IPS DF 19.7 (cell line): Measurements from ENCODE around the gene RBM47.

Experiments used
- DNase-seq: peaks from one replicate; pipeline ENCODE4 v3.0.0-alpha.2; 2013; ENCODE audit warnings: low read depth, low spot score

The RBM47 gene

DNA sequence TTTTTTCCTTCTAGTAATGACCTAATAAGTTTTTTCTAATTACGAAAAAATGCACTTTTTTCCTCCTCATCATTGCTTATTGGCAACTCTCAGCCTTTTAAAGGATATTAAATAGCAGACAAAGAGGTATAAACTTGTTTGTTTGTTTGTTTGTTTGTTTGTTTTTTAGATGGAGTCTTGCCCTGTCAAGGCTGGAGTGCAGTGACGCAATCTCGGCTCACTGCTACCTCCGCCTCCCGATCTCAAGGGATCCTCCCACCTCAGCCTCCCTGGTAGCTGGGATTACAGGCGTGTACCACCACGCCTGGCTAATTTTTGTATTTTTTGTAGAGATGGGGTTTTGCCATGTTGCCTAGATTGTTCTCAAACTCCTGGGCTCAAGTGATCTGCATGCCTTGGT is 6.0 kb downstream of the RBM47 start:
- no peak for DNase-seq

DNA sequence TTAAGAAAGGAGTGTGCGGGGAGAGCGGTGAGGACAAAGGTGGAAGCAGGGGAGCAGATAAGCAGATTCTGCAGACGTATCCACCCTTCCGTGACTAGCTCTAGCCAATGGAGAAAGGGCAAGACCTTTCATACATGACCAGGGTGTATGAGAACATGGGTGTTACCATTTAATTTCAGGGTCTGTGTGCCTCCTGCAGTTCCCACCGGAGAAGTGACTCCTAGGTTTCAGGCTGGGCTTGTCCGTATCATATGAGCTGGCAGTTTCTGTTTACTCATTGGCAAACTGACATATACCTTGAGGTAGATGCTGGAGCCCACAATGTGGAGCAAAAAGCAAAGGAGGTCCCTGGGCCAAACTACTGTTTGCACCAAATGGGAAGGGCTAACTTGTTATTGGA is 6.8 kb downstream of the RBM47 start:
- DNase-seq = no peak

DNA sequence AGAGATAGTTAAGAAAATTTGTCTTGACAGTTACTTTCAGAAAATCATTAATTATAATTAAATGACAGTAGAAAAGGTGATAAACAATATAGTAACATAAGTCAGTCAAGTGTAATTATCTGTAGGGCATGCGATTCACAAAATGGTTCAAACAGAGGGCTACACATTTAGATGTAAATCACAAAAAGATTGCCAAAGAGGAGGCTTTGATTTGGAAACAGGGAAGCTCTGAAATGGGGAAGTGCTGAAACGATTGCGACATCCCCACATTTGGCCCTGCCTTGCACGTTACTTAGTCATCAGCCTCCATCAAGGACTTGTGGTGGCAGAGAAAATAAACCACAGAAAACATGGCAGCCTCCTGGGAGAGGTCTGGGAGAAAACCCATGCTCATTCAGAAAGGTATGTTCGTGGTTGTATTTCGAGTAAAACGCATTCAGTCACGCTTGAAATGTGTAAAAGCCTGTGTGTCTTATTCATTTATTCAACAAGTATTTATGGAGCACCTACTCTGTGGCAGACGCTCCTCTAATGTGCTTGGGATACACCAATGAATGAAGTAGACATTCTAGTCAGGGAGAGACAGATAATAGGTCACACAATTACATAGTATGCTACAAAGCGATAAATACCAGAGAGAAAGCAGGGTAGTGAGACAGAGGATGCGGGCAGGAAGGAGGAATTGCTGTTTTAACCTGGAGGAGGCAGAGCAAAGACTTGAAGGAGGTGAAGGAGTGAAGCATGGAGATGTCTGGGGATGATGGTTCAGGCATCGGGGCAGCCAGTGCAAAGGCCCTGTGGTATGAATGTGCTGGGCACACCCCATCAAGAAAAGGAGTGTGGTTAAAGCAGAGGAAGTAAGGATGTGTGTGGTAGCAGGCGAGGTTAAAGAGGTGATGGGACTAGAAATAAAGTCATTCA is 7.8 kb downstream of the RBM47 start:
- no peak for DNase-seq

DNA sequence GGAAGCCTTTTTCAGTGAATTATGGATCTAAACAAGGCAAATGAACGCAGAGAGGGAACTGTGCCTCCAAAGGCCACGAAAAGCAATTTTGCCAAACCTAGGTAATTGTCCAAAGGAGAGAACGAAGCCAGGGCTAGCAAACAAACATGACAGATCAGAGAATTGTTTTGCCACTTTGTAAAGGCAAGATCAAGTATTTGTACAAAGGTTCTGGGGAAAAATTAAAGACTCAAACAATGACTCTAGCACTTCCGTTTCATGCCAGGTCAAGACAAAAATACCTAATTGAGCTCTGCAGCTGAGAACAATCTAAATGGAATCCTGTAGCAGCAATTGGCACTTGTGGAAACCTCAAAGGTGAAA is 8.5 kb downstream of the RBM47 start:
- DNase-seq = no peak

DNA sequence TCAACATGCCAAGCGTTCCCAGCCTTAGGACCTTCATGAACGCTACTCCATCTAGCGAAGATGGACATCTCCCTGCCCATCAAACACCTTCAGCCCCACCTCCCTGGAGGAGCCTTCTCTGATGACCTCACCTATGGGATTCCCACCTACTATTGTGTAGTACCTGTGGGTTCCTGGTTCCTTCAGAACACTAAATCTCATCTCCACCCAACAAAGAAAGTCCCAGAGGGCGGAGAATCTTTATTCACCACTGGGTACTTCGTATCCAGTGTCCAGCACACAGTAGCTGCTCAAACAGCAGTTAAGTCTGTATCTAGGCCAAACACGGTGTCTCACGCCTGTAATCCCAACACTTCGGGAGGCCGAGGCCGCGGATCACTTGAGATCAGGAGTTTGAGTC is 10.1 kb downstream of the RBM47 start:
- no peak for DNase-seq

DNA sequence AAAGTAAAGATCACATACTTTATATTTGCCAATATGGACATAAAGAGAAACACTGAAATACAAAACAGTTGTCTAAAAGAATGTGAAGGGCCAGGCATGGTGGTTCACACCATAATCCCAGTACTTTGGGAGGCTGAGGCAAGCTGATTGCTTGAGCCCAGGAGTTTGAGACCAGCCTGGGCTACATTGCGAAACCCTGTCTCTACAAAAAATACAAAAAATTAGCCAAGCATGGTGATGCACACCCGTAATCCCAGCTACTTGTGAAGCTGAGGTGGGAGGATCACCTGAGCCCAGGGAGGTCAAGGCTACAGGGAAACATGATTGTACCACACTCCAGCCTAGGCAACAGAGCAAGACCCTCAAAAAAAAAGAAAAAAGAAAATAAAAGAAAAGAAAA is 11.8 kb downstream of the RBM47 start:
- no peak for DNase-seq

DNA sequence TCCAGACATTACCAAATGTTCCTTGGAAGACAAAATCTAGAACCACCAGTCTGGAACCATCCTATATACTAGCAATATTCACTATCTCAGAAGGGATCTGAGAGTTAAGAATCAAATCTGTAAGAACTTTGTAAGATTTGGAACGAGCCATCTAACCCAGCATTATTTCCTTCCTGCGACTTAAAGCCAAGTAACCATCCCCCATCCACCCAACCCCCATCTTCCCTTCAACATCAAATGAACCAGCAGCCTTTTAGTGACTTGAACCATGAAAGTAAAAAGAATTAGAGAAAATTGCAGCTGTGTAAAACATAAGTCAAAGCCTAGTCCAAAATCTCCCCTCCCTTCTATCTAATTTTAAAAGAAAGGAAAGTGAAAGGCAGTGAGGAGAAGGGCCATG is 15.6 kb downstream of the RBM47 start:
- DNase-seq = no peak

DNA sequence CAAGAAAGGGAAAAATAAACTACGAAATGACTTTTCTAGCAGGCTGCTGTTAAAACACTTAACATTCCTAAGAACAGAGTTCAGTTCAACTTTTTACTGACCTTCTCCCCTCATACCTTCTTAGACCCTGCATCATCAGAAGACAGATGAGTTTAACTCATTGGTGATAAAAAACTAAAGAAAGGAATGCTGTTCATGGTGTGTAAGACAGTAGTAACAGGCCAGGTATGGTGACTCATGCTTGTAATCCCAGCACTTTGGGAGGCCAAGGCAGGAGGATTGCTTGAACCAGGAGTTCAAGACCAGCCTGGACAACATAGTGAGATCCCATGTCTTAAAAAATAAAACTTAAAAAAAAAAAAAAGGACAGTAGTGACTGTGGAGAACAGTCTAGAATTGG is 16.2 kb downstream of the RBM47 start:
- no peak for DNase-seq

DNA sequence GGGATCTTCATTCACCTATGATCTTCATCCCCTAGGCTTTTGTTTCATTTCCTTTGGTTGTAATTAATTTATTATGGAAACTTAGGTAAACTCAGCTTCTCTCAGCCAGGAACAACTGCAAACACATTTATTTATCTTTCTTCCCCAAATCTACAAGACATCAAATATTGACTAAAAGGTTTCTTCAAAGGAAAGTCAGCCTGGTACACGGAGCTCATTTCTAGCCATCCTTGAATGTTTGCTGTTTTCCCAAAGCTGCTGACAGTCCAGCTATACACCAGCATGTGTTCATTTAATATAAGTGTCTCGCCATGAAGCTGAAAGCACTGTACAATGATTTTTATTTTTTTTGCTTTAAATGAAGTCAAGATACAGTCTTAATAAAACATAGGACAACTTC is 16.8 kb downstream of the RBM47 start:
- DNase-seq = no peak

DNA sequence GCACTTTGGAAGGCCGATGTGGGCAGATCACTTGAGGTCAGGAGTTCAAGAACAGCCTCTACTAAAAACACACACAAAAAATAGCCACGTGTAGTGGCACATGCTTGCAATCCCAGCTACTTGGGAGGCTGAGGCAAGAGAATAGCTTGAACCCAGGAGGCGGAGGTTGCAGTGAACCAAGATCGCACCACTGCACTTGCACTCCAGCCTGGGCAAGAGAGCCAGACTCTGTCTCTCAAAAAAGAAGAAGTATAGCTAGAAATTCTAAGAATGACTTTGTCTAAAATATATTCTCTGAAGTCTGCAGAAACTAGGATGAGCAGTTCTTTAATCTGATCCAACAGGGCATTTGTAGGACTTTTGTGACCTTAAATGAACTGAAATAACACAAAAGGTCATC is 17.4 kb downstream of the RBM47 start:
- DNase-seq = no peak

DNA sequence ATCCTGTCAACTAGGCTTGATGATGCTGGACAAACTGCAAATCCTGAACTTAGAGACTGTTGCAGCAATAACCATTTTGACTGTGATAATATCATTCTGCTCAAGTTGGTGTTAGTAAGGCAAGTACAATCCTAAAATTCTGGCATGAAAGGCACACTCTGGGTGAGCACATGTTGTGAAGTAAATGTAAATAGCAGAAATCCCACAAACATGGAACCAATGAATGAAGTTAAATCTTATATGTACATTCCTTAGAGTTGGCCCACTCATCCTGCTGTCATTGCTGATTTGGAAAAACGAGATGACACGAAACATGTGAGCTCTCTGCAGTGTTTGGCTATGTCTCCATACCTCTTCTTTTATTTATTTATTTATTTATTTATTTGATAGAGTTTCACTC is 21.0 kb downstream of the RBM47 start:
- no peak for DNase-seq

DNA sequence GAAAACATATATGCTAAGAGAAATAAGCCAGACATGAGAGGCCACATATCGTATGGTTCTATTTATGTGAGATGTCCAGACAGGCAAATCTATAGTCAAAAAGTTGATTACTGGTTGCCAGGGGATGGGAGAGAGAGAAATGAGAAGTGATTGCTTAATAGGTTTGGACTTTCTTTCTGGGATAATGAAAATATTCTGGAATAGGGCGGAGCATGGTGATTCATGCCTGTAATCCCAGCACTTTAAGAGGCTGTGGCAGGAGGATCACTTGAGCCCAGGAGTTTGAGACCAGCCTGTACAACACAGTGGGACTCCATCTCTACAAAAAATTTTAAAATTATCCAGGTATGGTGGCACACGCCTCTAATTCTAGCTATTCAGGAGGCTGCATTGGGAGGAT is 22.4 kb downstream of the RBM47 start:
- DNase-seq = no peak

DNA sequence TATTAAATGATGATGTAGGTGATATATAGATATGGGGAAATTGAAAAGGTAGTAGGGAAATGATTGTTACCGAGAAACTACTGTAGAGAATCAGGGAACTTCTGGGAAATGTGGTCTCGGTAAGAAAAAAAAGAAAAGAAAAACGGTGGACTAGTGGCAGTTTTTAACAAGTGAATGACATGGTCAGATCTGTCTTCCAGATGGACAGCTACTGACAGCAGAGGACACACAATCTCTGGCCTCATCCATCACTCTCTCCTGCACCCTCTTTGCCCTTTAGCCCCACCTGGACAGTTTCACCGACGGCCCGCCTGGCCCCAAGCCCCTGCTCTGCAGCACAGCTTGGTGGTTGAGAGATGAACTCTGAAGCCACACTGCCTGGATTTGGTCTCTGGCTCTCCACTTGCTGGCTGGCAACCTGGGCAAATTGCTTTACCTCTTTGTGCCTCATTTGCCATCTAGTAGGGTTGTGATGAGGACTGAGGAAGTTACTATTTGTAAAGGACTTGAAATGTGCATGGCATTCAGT is 23.4 kb downstream of the RBM47 start:
- DNase-seq = no peak

DNA sequence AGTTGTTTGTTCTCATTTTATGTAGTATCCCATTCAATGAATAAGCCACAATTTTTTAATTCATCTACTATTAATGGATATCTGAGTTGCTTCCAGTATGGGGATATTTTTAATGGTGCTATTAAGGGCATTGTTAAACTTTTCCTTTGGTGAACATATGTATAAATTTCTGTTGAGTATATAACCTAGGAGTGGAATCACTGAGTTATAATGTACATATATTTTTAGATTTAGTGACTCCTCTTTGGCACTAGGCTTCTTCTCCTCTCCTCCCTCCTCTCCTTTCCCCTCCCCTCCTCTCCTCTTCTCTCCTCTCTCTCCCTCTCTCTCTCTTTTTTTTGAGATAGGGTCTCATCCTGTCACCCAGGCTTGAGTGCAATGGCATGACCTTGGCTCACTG is 26.4 kb downstream of the RBM47 start:
- DNase-seq = no peak

DNA sequence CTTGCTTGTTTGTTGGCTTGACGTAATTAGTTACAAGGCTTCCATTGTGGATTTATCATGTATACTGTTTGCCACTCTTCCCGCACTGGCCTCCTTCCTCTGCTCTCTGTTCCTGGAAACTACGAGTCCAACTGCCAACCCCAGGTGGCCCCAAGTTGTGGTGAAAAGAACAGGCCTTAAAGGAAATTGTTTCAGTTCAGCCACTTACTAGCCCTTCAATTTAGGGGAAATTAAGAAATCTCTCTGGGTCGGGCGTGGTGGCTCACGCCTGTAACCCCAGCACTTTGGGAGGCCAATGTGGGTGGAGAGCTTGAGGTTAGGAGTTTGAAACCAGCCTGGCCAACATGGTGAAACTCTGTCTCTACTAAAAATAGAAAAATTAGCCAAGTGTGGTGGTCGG is 28.0 kb downstream of the RBM47 start:
- DNase-seq = no peak

DNA sequence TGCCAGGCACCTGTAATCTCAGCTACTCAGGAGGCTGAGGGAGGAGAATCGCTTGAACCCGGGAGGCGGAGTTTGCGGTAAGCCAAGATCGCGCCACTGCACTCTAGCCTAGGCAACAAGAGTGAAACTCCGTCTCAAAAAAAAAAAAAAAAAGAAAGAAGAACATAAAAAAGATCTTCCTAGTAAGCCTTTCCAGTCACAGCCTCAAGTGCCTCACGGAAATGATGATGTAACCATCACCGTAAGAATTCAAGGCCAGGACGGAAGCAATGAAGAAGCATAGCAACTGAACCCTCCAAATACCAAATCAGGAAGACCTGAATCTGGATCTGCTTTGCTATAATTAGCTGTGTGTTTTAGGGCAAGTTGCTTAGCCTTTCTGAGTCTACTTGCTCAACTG is 28.8 kb downstream of the RBM47 start:
- DNase-seq = no peak

DNA sequence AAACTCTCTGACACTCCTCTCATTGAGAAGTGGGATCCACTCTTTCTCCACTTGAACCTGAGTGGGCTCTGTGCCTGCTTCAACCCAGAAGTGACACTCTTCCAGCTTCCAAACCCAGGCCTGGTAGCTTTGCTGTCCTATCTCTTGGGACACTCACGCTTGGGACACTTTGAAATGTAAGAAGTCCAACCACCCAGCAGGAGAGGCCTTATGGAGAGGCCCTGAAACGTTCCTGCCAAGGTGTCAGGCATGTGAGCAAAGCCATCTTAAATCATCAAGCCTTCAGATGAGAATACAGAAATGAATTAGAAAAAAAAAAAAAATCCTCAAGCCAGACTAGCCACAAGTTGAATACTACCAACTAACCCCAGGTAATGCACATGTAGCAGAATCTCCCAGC is 30.2 kb downstream of the RBM47 start:
- no peak for DNase-seq

DNA sequence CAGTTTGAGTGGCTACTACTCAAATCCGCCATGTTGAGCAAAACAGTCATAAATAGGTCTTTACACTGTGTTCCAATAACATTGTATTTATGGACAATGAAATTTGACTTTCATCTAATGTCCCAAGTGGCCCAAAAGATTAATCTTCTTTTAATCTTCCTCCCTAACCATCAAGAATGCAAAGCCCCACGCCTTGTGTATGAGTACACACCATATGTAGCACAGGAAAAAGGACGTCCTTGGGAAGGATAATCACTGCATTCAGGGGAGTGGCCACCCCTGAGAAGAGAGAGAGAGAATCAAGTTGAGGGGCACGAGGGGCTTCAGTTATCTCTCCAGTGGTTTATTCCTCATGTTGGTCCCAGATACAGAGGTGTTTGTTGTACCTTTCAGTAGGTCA is 33.1 kb downstream of the RBM47 start:
- DNase-seq = no peak

DNA sequence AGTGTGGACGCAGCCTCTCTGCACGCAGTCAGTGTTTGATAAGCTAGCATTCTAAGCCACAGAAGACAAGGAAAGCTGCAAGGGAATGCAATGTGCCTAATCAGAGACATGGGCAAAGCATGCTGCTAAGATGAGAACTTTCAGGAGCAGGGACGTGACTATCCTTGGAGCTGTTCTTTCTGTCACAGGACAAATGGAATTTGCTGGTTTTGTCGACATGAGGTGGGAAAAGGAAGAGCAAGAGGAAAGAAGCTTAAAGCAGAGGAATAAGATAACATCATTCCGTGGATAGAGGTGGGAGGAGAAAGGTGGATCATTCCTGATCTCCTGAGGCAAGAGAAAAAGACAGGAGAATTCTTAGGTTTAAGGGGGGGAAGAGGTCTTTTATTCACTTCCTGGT is 33.7 kb downstream of the RBM47 start:
- no peak for DNase-seq

DNA sequence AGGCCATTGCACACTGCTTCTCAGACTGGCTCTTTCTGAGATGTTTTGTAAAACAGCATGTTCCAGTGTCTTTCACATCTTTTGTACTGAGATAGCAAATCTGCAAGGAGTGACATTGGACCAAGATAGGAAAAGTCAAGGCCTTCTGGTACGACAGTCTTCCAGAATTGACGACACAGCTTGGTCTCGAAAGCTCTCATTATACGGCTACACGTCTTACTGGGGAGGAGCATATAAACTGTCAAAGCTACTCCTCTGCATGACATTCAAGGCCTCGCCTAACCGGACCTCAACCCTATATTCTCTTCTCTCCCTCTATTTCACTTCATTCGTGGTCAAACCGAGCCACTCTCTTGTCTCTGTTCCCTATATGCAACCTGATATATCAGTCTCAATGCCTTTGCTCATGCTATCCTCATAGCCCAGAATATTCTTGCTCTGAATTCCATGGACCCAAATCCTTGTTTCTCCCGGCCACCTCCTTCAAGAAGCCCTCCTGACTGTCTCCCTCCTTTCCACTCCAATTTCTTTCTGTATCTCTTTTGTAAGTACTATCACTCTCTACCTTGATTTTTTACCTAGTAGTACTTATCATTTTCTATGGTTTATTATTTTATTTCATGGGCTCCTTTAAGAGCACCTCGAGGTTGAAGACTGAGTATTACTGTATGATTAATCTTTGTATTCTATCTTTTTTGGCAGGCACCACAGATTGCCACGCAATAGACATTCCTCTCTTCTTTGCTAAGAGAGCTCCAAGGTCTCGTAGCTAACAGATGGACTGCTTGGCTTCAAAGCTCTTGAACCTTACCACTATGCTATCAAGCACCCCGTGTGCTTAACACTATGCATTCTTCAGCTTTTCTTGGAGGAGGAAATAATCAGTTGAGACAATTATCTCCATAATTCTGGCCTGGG is 35.1 kb downstream of the RBM47 start:
- DNase-seq = no peak

DNA sequence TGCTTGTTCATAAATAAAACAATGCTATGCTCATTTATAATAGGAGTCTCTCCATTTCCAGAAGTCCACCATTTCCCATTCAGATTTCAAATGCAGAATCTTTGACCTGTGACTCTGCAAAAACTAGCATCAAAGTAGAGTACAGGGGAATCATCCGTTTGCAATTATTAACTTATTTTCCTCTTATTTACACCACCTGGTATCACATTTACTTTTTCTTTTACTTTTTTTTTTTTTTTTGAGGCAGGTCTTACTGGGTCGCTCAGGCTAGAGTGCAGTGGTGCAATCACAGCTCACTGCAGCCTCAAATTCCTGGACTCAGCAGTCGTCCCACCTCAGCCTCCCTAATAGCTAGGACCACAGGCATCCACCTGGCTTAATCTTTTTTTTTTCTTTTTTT is 37.6 kb downstream of the RBM47 start:
- no peak for DNase-seq

DNA sequence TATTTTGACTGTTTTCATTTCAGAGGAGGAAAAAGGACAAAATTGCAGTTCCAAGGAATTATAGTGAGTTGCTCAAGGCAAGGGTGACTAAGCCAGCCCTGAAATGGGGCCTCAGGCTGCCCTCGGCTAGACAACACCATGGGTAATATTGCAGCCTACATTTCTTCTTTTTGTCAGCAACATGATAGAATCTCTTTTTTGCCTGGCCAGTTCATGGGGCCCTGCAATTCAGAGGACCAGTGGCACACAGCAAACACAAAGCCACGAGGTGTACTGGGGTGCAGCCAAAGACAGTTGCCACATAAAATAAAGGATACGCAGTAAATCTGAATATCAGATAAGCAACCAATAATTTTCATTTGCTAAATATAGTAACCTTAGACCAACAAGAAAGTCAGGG is 41.8 kb downstream of the RBM47 start:
- no peak for DNase-seq

DNA sequence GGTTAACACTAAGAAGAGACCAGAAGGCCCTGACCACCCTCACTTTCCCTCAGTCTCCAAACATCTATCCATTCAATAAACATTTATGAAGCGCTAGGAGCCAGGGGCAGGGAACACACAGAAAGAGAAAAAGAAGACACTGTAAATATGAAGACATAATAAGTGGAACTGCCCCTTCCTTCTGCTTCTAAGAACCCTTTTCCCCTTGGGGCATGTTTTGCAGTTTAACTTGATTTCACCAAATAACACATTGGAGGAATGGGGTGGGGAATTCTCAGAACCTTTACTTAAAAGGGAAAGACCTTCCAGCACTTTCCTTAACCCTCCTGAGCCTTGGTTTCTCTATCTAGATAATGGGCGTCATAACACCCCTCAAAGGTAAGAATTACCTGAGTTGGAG is 42.3 kb downstream of the RBM47 start:
- DNase-seq = no peak
